HG02678 (cell line): ENCODE results near the gene SERTAD1.

ENCODE experiments used
- ATAC-seq: cut with Tn5 transposase; IDR thresholded peaks from one replicate; pipeline ENCODE4 v1.9.1; 2021; ENCODE audit warnings: mild to moderate bottlenecking, moderate library complexity; ENCODE audit not compliant: unreplicated experiment

The SERTAD1 gene

DNA sequence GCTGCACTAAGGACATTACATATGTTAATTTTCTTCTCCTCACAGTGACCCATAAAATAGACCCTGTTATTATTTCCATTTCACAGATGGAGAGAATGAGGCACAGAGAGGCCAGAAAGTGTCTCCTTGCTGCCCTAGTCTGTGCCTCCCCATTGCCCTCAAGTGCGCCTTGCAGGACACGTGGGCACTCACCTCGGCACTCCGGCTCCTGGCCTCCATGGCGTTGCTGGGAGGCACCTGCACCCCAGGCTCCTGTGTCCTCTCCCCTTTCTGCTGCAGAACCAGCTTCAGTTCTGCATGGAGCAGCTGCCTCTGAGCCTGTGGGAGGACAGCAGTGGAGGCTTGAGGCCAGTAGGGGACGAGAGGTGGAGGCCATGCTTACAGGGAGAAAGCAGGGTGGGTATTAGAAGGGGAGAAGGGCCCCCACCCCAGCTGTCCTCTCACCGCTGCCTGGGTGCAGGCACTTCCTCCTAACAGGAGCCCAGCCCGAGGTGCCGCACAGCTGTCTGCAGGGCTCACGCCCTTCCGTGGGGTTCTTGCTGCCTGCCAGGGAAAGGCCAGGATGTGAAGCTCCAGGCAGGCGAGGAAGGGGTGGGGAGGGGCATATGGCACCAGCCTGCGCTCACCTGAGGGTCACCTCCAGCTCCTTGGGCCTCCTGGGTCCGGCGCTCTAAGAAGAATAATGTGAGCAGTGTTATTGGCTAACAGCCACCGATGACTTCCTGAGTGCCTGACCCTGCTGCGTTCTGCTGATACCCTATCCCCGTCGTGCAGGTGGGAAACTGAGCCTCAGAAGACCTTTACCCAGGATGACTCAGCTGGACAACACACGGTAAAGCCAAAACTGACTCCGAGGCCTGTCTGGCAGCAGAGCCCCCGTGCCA lies 17.8 kb downstream of the SERTAD1 start:
- no peak for ATAC-seq

DNA sequence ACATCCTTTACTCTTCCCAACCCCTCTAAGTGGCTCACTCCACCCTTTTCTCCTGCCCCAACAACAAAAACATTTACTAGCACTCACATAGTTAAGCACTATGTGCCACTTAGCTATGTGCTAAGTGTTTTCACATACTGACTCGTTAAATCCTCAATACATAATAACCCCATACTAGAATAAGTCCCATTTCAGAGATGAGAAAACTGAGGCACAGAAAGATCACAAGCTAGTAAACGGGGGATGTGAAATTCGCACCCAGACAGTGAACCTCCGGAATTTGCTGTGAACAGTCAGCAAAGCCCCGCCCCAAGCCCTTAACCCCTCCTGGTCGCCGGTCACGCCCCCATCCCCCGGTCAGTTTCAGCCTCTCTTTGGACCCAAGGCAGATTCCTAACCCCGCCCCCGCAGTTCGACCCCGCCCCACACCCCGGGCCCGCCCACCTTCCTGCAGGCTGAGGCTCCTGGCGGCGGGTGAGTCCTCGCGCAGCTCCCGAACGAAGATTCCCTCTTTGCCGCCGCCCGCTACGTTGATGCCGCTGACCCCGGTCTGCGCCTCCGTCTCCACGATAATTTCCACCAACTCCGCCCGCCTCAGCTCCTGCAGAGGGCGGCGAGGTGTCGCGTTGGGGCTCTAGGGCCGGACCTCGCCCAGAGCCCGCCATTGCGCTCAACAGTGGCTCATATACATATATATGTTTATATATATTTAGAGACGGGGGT lies 22.4 kb downstream of the SERTAD1 start:
- peak; percentile 71 for ATAC-seq

DNA sequence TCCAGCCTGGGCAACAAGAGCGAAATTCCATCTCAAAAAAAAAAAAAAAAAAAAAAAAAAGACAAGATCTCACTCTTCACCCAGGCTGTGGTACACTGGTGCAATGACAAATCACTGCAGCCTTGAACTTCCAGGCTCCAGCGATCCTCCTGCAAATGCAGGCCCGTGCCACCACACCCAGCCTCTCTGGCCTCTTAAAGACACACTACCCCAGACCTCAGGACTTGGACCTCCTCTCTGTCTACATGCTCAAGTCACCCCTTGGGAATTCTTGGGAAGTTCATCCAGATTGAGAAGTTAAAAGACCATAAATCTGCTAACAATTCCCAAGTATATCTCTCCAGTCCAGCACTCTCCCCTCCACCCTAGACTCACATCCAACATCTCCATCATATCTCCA lies 25.2 kb downstream of the SERTAD1 start:
- ATAC-seq, result no peak

DNA sequence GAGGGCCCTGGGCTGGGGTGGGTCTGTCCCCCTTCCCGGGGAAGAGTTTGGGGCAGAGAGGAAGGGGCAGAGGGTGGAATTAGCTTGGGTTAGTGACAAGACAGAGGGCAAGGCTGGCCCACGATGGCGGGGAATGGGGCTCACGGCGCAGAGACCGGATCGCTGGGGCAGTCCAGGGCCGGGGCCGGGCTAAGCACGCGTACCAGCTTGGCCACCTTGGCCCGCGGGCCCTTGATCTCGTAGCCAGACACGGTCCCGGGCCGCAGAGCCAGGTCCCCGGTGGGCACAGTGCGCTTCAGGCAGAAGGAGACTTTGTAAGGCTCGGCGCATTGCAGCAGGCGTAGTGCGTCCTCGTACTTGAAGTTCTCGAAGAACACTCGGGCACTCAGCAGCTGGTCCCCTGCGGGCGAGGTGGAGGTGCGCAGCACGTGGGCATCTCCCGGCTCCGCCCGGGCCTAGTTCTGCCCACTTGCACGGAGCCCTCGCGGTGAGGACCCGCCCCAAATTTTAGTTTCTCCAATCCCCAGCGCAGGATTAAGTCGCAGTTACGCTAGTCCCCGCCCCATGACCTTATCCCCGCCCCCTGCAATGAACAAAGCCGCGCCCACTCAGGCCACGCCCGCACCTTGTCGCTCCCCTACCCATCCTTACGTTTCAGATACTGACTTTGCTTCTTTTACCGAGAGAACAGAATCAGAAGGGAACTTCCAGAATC lies 27.2 kb downstream of the SERTAD1 start:
- no peak for ATAC-seq

DNA sequence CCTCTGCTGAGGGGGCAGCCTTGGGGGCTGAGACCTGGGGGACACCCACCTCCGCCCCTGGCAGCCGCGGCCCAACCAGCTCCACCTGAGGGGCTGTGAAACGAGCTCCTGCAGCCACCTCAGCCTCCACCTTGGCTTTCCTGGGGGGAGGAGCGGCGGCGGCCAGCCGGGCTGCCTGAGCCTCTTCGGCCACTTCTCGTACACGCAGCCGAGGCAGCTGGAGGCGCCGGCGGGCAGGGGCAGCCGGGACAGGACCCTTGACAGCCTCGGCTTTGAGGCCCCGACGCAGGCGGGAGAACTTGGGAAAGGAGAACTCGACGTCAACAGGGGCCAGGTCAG lies 28.3 kb downstream of the SERTAD1 start:
- no peak for ATAC-seq

DNA sequence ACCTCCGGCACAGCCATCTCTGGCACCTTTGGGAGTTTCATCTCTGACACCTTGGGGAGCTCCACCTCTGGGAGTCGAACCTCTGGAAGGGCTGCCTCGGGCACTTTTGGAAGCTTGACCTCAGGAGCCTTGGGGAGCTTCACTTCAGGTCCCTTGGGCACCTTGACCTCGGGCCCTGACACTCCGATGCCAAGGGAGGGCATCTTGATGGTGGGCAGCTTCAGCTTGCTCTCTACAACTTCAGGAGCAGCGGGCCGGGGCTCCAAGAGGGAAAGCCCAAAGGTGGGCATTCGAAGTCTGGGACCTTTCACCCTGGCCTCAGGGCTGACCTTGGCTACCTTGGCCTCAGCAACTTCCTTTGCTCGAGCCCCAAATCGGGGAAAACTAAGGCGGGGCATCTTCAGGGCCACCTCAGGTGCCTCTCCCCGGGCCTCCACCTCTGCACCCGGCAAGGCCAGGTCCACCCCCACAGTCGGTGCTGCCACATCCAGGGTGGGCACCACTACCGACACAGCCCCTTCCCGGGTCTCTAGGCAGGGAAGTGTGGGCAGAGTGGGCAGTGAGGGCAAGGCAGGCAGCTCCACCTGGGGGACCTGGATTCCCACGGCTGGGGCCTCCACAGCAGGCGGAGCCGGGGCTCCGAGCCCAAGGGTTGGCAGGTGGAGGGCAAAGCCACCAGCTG lies 28.8 kb downstream of the SERTAD1 start:
- ATAC-seq, result no peak

DNA sequence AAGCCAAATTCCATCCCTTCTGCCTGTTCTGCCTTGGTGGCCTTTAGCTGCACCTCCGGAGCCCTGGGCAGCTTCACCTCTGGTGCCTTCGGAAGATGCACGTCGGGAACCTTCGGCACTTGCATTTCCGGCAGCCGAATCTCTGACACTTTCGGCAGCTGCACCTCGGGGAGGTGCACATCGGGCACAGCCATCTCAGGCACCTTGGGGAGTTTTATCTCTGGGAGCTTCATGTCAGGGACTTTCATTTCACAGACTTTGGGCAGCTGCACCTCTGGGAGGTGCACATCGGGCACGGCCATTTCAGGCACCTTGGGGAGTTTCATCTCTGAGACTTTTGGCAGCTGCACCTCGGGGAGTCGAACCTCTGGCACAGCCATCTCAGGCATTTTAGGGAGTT lies 29.8 kb downstream of the SERTAD1 start:
- ATAC-seq, result no peak

DNA sequence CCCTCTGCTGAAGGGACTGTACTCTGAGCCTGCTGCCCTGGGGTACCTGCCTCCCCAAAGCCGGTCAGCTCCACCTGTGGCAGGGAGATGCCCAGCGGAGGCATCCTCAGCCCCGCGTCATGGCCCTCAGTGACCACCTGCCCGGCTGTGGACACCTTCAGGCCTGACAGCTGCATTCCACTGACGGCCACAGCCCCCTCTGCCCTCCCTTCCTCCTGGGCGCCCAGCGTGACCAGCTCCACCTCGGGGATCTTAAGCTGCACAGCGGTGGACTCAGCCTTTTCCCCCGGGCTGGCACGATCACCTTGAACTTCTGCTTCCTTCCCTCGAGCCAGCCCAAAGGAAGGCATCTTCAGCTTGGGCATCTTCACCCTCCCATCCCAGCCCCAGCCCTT lies 31.0 kb downstream of the SERTAD1 start:
- no peak for ATAC-seq

DNA sequence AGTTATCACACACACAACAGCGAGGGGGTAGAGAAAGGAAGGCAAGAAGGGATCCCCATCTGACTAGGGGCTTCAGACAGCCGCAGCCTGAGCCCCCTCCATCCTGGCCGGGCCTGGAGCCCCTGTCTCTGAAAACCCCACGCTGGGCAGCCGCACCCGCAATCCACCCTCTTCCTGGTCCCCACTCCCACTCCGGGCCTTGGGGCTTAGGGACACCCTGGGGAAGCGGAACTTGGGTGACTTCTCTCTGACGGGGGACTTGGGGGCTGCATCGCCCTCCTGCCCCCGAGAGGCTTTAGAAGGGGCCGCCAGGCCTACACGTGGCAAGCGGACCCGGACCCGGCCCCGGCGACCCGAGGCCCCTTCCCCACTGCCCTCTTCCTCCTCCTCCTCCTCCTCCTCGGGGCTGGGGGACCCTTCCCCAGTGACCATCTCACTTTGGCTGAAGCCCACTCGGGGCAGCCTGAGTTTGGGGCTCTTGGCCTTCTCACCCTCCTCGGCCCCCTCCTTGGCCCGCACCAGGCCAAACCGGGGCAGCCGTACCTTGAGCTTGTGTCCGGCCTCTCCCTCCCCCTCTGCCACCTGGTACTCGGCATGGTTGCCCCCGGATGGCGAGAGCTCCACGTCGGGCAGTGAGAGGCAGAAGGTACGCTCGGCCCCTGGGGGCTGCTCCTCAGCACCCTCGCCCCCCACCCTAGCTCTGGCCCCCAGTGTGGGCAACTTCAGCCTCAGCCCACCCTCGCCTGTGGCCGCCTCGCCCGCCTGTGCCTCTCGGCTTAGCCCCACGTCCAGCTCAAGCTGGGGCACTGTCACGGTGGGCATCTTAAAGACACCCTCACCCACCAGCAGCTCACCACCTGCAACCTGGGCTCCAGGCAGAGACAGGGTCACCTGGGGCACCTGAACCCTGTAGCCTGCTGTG lies 31.6 kb downstream of the SERTAD1 start:
- no peak for ATAC-seq

DNA sequence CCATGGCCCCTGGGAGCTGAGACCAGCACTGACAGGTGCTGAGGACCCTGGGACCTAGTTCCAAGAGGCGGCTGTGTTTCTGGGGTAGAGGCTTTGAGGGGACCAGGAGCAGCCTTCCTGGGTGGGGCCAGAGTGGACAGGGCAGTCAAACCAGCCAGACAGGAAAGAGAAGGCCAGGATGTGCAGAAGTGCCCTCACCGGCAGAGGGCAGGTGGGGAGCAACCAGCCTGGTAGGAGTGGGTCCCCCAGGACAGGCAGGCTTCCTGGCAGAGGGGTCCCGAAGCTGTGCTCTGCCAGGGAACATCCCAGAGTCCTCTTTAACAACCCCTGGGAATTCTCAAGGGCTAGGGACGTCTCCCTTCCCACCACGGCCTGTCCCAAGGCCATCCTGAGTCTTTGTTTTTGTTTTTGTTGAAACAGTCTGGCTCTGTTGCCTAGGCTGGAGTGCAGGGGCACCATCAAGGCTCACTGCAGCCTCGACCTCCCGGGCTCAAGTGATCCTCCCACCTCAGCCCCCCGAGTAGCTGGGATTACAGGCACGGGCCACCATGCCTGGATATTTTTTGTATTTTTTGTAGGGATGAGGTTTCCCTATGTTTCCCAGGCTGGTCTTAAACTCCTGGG lies 32.8 kb downstream of the SERTAD1 start:
- no peak for ATAC-seq

DNA sequence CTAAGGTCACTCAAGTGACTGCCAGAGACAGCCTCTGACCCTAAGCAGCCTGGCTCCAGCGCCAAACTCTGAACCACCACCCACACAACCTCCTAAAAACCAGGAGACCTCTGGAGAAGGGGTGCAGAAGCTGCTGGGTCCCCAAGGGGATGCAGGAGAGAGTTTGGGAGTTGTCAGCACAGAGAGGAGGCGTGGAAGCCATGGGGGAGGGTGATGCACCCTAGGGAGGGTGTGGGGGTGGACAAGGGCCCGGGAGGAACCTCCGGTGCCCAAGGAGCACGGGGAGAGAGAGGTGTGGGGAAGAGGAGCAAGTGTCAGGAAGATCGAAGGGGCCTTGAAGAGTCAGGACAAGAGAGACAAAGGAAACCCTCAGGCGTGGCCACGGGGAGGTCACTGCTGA lies 33.7 kb downstream of the SERTAD1 start:
- ATAC-seq, result no peak

DNA sequence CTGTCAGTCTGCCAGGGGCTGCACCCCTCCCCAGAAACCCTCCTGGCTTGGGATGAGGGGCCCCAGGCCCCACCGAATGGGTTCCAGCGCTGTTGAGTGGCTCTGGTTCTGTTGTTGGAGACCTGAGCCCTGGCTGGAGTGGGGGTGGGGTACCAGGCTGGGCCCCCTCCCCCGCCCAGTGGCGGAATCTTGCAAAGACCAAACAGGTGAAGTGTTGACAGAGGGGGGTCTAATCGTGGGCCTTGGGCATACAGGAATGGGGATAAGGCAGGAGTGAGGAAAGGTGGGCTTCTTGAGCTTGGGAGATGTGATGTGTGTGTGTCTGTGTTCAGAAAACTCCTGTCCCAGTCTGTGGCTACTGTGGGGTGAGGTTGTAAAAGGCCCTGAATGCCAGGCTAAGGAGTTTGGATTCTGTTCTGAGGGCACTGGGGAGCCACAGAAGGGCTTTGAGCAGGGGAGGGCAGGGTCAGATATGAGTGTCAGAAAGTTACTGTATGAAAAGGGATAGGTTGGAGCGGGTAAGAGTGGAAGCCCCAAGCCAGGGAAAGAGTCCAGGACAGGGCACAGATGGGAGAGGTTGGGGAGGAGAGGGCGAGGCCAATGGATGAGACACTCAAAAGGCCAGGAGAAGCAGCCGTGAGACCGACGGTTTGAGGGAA lies 35.6 kb downstream of the SERTAD1 start, which contains the start of gene HIPK4:
Gene HIPK4, minus strand, starts transcription at position 98 of the 659 bp plus-strand sequence. CDS start 279 bp downstream, outside the sequence.
- ATAC-seq, result no peak

DNA sequence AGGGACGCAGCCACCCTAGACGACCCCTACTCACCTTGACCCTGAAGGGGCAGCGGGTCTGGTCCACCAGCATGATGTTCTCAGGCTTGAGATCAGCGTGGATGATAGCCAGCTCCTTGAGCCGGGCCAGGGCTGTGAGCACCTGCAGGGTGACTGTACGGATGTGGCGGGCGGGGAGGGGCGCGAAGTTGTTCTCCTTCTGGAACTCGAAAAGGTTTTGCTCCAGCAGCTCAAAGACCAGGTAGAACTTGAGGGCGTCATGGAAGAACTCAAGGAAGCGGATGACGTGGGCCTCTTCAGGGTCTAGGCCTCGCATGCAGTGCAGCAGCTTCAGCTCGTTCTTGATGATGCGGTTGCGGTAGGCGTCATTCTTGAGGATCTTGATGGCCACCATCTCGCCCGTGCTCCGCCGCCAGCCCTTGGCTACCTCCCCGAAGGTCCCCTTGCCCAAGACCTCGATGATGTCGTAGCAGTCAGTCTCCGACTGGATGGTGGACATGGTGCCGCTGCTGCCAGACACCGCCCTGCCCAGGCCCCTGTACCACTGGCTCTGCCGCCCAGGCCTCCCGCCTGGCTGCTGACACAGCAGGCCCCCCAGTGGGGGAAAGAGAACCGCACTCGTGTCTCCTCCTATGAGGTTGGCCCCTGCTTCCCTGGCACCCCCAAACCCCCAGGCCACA lies 36.2 kb downstream of the SERTAD1 start:
- ATAC-seq, result no peak

DNA sequence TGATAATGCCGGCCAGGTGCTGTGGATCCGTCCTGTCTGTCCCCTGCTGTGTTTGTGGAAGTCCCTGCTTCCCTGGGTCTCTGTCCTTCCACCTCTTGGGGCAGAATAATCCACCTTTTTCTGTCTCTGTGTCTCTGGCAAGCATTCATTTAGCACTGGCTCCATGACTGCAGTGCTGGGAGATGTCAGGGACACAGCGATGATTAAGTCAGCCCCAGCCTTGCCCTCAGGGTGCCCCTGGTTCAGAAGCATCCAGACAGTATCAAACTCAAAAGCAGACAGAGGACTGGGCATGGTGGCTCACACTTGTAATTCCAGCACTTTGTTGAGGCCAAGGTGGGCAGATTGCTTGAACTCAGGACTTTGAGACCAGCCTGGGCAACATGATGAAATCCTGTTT lies 37.3 kb downstream of the SERTAD1 start:
- ATAC-seq, result no peak

DNA sequence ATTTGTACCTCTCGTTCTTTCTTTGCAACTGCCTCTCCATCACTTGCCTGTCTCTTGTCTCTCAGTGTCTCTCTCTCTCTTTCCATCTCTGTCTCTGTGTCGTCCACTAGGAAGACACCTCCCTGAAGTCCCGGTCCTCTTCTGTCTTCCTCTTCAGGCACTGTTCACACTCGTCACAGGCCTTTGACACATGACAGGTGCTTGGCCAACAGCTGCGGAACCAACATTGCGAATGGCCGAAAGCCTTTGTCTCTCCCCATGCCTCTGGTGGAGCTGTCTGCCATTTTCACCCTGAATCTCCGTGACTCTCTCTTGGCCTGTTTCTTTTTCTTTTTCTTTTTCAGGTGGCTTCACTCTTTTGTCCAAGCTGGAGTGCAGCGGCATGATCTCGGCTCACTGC lies 38.6 kb downstream of the SERTAD1 start:
- no peak for ATAC-seq

DNA sequence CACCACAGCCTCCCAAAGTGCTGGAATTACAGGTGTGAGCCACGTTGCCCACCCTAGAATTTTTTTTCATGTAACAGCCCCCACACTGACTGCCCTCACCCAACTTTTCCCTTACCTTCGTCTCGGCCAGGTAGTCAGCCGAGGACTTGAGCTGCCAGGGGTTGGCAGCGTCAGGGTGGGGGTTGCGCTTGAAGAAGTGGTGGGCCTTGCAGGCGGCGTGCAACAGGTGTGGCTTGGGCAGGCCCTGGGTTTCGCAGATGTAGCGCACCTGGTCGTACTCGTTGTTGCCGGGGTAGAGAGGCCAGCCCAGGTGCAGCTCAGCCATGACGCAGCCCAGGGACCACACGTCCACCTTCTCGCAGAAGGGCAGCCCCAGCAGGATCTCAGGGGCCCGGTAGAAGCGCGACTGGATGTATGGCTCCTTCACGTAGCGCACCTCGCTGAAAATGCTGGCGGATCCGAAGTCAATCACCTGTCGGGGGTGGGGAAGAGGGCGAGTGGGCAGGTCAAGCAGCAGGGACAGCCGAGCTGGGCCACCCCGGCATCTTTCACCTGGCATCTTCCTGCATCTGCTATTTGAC lies 42.0 kb downstream of the SERTAD1 start:
- no peak for ATAC-seq

DNA sequence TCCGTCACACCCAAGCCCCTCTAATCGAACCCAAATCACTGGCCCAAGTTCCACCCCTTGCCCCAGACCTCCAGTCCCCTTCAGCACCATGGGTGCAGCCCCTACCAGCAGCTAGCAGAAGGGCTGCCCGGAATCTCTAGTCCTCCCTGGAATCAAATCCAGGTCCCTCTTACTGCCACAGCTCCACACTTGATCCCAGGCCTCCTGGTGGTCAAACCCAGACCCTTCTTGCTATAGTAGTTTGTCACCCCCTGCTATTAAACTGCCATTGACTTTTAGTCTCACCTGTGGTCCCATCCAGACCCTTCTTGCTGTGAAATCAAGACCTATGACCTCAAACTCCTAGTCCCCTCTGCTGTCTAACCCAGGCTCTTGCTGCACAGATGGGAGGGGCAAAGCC lies 44.5 kb downstream of the SERTAD1 start:
- ATAC-seq, result no peak
